OCI-LY1 (cell line): ENCODE results near the gene TMEM256.

Source experiments
- EZH2 ChIP-seq: fragments of 200-600 bp; sonication (generic), shearing (Covaris generic); IDR thresholded peaks from 2 replicates; pipeline ENCODE4 v1.8.0; 2017; ENCODE audit warnings: borderline replicate concordance, mixed run types, mild to moderate bottlenecking, antibody characterized with exemption, low read length, moderate library complexity, mixed read lengths
- TF ChIP-seq, protein P1 (sequence below): fragments of 200-600 bp; sonication (generic), shearing (Covaris generic); IDR thresholded peaks from 2 replicates; pipeline ENCODE4 v1.5.1; 2017; ENCODE audit warnings: mild to moderate bottlenecking, antibody characterized with exemption, low read length, moderate library complexity, mixed read lengths

DNA sequence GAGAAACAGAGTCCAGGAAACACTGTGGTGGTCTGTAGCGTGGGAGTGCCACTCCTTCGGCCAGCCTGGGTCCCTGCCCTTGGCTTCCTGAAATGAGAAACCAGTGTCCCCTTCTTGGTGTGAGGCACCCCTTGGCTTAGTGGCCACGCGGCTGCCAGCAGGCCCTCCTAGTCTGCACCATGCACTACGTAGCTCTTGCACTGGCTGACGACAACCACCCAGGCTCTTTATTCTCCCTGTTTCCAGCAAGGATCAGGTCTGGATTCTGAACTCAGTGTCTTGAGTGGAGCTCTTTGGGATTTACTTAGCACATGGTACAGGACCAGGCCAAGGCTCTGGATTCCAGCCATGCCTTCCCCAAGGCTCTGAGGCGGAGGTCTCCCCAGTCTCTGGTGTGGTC lies 23.7 kb upstream of the TMEM256 start:
- TF ChIP-seq, protein P1, sequence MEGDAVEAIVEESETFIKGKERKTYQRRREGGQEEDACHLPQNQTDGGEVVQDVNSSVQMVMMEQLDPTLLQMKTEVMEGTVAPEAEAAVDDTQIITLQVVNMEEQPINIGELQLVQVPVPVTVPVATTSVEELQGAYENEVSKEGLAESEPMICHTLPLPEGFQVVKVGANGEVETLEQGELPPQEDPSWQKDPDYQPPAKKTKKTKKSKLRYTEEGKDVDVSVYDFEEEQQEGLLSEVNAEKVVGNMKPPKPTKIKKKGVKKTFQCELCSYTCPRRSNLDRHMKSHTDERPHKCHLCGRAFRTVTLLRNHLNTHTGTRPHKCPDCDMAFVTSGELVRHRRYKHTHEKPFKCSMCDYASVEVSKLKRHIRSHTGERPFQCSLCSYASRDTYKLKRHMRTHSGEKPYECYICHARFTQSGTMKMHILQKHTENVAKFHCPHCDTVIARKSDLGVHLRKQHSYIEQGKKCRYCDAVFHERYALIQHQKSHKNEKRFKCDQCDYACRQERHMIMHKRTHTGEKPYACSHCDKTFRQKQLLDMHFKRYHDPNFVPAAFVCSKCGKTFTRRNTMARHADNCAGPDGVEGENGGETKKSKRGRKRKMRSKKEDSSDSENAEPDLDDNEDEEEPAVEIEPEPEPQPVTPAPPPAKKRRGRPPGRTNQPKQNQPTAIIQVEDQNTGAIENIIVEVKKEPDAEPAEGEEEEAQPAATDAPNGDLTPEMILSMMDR: no peak
- TF ChIP-seq EZH2: no peak
